Tibial nerve (tissue), 4 donors: ENCODE results near the gene SH3YL1. TPM values are rescaled to one million over a fixed set of nuclear protein-coding genes. Genes with fewer than 3 reads are reported as not detected.

Experiments used
- DNase-seq, 2 donors: peaks; one replicate each; pipeline ENCODE4 v3.0.0-alpha.2; 2019; ENCODE audit warnings: low spot score in 2 of 2
- H3K27ac ChIP-seq, 4 donors: fragments of 200-600 bp; sonication (generic) in 3 of 4; one replicate each; pipeline ENCODE4 v1.5.1; 2017 to 2019; ENCODE audit warnings: mild to moderate bottlenecking in 1 of 4
- H3K27me3 ChIP-seq, 2 donors: fragments of 200-600 bp; sonication (generic) in 1 of 2; one replicate each; pipeline versions ENCODE4 v1.5.1 to v1.6.0; 2017 to 2019
- H3K36me3 ChIP-seq, 3 donors: fragments of 200-600 bp; sonication (generic); one replicate each; pipeline ENCODE4 v1.5.1; 2018 to 2019
- H3K4me1 ChIP-seq, 4 donors: fragments of 200-600 bp; sonication (generic) in 3 of 4; one replicate each; pipeline ENCODE4 v1.5.1; 2017 to 2019
- H3K4me3 ChIP-seq, 4 donors: fragments of 200-600 bp; sonication (generic) in 3 of 4; one replicate each; pipeline ENCODE4 v1.5.1; 2017 to 2019; ENCODE audit warnings: mild to moderate bottlenecking in 1 of 4, moderate library complexity in 1 of 4
- H3K9me3 ChIP-seq, 4 donors: fragments of 200-600 bp; sonication (generic) in 3 of 4; one replicate each; pipeline ENCODE4 v1.5.1; 2017 to 2019
- EP300 ChIP-seq, 2 donors: sonication (generic); formaldehyde crosslinking; IDR thresholded peaks; one replicate each; pipeline ENCODE4 v1.6.1; 2017; ENCODE audit warnings: antibody characterized with exemption in 2 of 2, mild to moderate bottlenecking in 1 of 2
- POLR2A ChIP-seq, 2 donors: fragments of 450-650 bp; IDR thresholded peaks; one replicate each; pipeline ENCODE4 v1.6.1; 2017; ENCODE audit warnings: antibody characterized with exemption in 2 of 2, mild to moderate bottlenecking in 2 of 2, moderate library complexity in 2 of 2
- whole genome bisulfite sequencing, 2 donors: methylation state at CpG; one replicate each; pipeline ENCODE4 v1.1.5; 2018; 5-methylcytosine and 5-hydroxymethylcytosine counted together
- total RNA-seq, 4 donors: library from RNA; depleted of rRNA; stranded (reverse); fragments of >200 nt; gene quantifications; one replicate each; pipeline ENCODE4 v1.1.0, GENCODE V29; 2016
- TF ChIP-seq, protein P1 (sequence below), 5 experiments: fragments of 200-600 bp in 3 of 5; fragments of 450-650 bp in 2 of 5; sonication (generic) in 3 of 5; IDR thresholded peaks; one replicate each; pipeline ENCODE4 v1.5.1; 2016 to 2019; ENCODE audit warnings: antibody characterized with exemption in 5 of 5, mild to moderate bottlenecking in 3 of 5, moderate library complexity in 2 of 5

SH3YL1 gene
- total RNA-seq, 4 donors from 2014 or later = 22.2 to 36.0 (median 30.0) TPM

DNA sequence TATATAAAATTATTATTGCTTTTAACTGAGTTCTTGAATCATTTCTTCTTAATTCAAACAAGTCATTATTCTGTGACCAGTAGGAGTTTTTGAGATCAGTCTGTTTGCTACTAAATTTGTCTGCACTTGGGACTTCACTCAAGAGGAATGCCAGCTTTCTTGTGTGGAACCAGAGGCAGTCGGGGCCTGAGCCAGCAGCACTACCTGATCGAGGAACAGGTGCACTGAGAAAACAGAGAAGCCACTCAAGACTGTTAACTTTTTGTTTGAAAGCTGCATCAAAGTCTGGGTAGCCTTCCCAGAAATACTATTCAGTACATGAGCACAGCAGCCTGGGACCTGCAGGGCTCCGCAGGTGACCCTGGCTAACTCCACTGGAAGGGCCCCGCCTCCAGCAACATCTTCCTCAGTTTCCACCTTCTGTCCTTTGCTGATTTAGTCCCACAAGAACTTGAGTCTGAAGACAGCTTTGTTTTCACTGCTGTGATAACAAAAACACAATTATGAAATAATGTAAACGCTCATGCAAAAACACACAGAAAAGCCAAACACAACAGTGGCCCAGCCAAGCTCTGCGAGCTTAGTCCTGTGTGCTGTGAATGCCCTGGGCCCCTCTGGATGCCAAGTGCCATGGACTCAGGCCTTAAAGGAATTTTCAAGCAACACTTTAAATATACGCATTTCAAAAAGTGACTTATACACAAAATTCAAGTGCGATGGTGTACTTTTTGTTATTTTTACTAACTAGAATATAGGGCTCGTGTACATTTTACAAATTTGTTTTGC lies 62.0 kb downstream of the SH3YL1 start:
- no peak for DNase-seq
- TF ChIP-seq POLR2A (IDR thresholded peaks at IDR 0.05) = no peak
- no peak for TF ChIP-seq EP300 (IDR thresholded peaks at IDR 0.05)
- TF ChIP-seq, protein P1, sequence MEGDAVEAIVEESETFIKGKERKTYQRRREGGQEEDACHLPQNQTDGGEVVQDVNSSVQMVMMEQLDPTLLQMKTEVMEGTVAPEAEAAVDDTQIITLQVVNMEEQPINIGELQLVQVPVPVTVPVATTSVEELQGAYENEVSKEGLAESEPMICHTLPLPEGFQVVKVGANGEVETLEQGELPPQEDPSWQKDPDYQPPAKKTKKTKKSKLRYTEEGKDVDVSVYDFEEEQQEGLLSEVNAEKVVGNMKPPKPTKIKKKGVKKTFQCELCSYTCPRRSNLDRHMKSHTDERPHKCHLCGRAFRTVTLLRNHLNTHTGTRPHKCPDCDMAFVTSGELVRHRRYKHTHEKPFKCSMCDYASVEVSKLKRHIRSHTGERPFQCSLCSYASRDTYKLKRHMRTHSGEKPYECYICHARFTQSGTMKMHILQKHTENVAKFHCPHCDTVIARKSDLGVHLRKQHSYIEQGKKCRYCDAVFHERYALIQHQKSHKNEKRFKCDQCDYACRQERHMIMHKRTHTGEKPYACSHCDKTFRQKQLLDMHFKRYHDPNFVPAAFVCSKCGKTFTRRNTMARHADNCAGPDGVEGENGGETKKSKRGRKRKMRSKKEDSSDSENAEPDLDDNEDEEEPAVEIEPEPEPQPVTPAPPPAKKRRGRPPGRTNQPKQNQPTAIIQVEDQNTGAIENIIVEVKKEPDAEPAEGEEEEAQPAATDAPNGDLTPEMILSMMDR (IDR thresholded peaks at IDR 0.05) = no peak
- 59 to 66% methylated on average over 9 of the region's 9 CpGs for WGBS, 2 donors
- Histone ChIP-seq H3K27ac (no peak overlapping the region), H3K4me3 (no peak overlapping the region), H3K4me1 (no peaks in the 10 kb centered on the region), H3K36me3 (no peaks in the 10 kb centered on the region), H3K9me3 (no peaks in the 10 kb centered on the region), H3K27me3 (no peaks in the 10 kb centered on the region)

DNA sequence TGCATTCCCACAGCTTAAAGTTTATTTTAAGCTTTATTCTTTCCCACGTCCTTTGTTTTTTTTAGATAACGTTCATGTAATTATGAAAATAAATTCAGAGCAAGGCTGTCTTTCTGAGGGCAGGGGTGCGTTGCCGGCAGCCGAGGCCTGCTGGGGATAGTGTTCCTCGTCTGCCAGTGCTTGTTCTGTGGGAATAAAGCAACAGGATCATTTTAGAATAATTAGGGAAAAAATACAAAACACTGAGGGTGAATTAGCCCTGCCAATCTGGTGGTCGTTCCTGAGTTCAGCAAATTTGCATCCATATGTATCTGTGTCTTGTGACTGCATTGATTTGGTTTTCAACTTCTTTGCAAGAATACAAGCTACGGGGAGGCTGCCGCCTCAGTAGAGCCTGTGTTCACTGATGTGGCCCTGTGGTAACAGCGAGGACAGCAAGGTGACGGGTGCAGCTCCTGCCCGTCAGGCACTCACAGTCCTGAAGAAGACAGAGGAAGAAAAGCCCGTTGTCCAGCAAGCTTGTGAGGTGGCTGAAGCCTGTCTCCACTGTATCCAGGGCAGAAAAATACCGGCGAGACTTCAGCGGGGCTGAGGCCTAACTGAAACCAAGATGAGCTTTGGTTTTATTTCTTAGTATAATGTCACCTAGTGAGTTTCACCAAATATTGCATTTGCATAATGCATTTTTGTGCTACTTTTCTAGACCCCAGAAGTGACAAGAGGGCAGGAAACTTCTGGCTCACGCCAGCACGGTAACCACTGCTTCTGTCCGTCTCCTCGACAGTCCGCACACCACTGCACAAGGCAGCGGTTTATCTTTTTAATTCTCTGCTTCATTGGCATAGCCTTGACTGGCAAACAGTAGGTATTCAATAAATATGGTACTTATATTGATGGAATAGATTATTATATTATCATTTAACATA lies 64.5 kb downstream of the SH3YL1 start:
- Histone ChIP-seq H3K27me3 (no peaks in the 10 kb centered on the region), H3K4me1 (no peaks in the 10 kb centered on the region), H3K4me3 (no peak overlapping the region), H3K36me3 (no peaks in the 10 kb centered on the region), H3K27ac (no peak overlapping the region), H3K9me3 (no peaks in the 10 kb centered on the region)
- WGBS, 2 donors = 65 to 69% methylated on average over 22 of the region's 22 CpGs
- DNase-seq = no peak
- TF ChIP-seq POLR2A (IDR thresholded peaks at IDR 0.05) = no peak
- no peak for TF ChIP-seq EP300 (IDR thresholded peaks at IDR 0.05)
- TF ChIP-seq, protein P1 (IDR thresholded peaks at IDR 0.05) = no peak

DNA sequence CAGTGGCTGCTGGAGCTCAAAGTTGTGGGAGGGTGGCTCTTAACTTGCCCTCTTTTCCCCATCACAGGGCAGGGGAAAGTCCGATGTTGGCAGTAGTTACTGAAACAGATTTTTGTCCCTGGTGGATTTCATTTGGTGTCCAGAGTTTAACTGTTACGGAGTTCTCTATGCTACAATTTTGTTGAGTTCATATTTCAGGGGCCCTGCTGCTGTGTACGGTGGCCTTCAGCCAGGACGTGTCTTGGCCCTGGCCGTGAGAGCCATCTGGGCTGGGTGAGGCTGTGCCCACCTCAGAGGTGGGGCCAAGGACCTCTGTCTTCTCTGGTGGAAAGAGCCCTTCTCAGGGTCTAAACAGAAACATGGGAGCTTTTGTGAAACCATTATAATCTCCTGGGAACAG lies 67.4 kb downstream of the SH3YL1 start:
- no peak overlapping the region for H3K4me3 ChIP-seq
- no peaks in the 10 kb centered on the region for H3K27me3 ChIP-seq
- H3K36me3 ChIP-seq = no peaks in the 10 kb centered on the region
- WGBS, 2 donors = 82 to 83% methylated on average over 5 of the region's 5 CpGs
- no peak overlapping the region for H3K27ac ChIP-seq
- H3K9me3 ChIP-seq = peaks cover 0 to 3% (median 0%) of the 10 kb centered on the region in 4 donors
- no peak for DNase-seq
- no peaks in the 10 kb centered on the region for H3K4me1 ChIP-seq
- TF ChIP-seq, protein P1 (IDR thresholded peaks at IDR 0.05) = no peak
- TF ChIP-seq EP300 (IDR thresholded peaks at IDR 0.05) (no peak), POLR2A (IDR thresholded peaks at IDR 0.05) (no peak)

DNA sequence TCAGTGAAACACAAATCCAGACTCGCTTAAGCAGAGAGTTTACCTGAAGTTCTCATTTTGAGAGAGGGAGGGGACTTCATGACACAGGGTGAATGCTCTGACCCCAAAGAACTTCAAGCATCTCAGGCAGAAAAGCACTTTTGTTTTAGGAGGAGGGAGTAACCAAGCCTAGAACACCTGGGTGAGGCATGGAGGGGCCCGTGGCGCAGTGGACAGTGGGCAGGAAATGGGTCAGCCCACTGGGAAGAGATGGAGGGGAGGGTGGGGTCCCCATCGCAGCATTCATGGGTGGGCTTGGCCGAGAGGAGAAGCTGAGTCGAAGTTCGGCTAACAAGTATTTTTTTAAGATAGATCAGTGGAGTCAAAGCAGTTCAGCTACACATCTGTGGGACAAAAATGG lies 67.9 kb downstream of the SH3YL1 start:
- 77 to 78% methylated on average over 7 of the region's 7 CpGs for WGBS, 2 donors
- TF ChIP-seq, protein P1 (IDR thresholded peaks at IDR 0.05) = no peak
- TF ChIP-seq EP300 (IDR thresholded peaks at IDR 0.05) = no peak
- TF ChIP-seq POLR2A (IDR thresholded peaks at IDR 0.05) = no peak
- Histone ChIP-seq H3K27ac (no peak overlapping the region), H3K27me3 (no peaks in the 10 kb centered on the region), H3K9me3 (peaks cover 0 to 6% (median 0%) of the 10 kb centered on the region in 4 donors), H3K4me3 (no peak overlapping the region), H3K4me1 (no peaks in the 10 kb centered on the region), H3K36me3 (no peaks in the 10 kb centered on the region)
- no peak for DNase-seq
